HG02623 (cell line): Measurements from ENCODE around the gene TMEM247.

ENCODE experiments used
- ATAC-seq: cut with Tn5 transposase; IDR thresholded peaks from one replicate; pipeline ENCODE4 v1.9.1; 2021; ENCODE audit warnings: moderate library complexity; ENCODE audit not compliant: unreplicated experiment

Gene TMEM247

DNA sequence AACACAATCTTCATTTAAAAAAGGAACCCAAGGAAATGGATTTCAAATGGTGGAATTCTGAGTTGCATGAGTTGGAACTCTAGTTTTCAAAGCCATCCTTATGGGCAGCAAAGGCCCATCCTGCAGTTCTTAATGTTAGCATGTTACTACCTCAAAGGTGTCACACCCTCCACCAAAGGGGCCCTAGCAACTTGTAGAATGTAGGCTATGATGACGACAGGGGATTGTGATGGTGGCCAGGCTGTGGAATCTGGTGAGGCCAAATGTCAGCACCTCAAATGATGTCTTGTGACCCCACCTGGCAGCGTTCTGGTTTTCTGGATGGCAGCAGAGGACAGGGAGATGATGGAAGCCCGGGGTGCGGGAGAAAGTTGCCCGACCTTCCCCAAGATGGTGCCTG is at the start of gene TMEM247:
TSS of gene TMEM247 (plus strand) at position 301 of the 400 bp plus-strand sequence.
- ATAC-seq: no peak

DNA sequence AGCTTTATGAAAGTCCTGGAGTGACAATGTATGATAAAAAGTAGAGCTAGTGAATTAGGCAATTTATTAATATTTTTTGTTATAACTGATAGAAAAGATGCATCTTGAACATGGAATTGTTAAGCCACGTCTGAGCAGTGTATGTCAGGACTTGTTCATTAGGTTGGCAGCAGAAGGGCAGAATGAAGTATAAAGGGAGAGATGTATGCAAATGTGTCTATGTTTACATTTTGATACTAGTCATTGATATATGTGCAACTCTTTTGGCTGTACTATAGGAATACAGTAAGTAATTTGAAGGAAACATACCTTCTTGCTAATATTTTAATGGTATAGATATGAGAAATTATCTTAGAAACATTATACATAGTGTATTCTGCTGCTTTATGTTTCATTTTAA is 49.0 kb upstream of the TMEM247 start:
- no peak for ATAC-seq

DNA sequence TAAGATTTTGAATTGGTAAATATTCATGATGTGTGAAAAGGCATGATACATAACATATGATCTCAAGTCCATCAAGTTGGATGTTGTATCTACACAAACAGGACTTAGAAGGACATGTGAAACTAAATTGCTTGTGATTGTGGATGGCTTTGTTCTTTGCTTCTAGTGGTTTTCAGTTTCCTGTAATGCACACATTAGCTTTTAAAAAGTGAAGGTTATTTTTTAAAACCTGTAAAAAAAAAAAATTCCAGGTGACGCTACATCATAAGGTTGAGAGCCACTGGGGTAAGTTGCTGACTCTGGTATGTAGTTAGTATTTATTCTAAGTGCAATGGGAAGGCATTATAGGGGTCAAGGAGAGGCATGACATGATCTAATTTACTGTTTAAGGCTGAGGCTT is 48.4 kb upstream of the TMEM247 start:
- ATAC-seq: no peak

DNA sequence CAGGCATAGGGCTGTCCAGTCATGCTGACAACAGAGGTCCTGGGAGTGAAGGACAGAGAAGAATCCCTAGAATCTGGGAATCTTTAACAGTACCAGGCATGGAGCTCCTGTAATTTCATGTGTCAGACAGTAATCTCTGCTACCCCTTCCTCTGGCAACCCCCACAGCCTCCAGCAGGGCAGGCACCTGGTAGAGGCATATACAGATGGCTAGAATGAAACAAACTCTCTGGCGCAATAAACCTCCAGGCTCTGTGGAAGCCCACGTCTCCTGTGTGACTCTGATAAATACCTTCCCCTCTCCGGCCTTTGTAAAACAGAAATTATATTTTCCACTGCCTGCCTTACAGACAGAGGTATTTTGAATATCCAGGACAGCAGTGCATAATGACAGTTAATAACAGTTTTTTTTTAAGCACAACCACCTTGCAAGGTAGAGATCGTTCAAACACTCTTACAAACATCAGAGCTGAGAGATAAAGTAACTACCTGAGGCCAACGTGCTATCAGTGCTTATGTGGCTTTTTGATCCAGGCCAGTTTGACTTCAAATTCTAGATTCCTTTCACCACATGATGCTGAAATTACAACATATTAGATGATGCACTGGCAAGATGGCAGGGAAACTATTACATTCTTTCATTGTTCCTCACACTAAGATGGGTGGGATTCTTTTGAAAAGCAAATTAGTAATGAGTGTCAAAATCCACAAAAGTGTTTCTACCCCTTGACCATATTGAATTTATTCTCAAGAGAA is 47.7 kb upstream of the TMEM247 start:
- ATAC-seq: no peak

DNA sequence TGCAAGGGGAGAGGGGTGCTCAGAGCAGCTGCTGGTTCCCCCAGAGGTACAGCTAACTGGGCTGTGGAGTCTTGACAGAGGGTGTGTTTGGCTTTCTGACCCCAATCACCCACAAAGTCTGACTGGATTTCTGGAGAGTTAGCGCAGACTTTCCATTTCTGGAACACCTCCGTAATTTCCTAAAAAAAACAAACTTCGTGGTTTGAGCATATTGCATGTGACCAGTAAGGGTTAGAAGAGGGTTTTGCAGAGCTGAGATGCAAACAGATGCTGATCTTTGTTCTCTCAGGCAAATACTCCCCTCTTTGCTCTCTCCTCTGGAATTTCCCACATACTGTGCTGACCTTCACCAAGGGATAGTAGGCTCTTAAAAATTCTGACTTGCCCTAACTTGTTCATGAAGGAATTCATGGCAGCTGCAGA is 44.5 kb upstream of the TMEM247 start:
- ATAC-seq: no peak

DNA sequence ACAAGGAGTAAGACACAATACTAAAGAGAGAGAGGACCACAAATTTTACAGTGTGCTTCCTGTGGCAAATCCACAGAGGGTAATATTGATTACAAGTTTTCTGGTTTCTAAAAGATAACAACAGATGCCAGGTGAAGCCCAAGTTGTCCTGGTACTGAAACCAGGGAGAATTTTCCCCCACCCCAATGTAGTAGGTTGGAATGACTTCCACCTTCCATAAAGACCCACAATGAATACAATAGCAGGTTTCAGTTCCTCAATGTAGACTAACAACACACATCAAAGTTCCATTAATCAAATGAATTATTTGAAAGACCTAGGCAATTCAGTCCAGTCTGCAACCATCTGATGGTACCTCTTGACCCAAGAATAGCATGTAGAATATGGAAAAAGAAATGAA is 44.0 kb upstream of the TMEM247 start:
- no peak for ATAC-seq

DNA sequence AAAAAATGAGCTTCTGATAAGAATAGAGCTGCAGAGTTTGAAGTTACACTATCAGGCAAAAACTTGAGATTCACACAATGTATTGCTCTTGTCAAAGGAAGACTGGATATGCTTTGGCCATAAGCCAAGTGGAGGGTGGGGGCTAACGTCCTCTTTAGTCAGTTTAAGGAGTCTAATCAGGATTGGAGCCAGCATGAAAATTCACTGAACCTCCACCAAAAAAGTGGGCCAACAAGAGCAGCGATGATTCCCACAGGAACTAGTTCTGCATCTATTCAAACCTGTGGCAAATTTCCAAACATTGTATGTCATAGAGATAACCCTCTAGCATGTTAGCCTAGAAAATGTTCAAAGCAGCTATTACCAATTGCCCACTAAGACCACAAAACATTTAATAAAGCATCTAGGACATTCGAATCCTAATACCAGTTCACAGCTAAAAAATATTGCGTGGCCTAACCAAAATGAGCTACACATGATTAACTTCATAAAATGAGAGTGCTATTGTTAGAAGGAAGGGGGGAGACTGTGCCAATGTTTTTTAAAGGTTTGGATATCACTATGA is 43.5 kb upstream of the TMEM247 start:
- ATAC-seq: no peak

DNA sequence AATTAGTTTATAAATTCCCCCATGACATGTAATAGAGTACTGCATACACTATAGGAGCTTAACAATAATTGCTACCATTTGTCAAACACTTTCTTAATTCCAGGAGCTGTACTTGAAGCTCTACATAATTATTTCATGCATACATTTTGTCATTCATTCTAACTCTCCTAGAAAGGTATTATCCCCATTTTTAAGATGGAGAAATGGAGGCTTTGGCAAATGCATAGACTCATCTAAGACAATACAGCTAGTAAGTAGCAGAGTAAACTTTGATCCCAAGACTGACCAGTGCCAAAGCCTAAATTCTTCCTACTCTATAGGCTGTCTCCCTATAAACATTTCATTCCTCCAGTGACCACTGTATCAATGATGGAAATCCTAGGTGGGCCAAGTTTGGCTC is 42.6 kb upstream of the TMEM247 start:
- ATAC-seq: no peak

DNA sequence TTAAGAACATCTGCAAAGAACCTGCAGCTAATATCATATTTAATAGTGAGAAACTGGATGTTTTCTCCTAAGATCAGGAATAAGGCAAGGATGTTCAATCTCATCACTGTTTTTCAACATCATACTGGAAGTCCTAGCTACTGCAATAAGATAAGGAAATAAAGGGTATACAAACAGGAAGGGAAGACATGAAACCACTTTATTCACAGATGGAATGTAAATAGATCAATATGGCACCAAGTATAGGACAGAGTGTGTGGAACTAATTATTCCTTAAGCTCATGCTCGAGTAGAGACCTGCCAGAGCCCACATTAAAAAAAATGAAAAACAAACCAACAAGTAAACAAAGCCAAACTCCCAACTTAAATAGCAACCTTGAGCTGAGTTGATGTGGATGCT is 41.3 kb upstream of the TMEM247 start:
- no peak for ATAC-seq

DNA sequence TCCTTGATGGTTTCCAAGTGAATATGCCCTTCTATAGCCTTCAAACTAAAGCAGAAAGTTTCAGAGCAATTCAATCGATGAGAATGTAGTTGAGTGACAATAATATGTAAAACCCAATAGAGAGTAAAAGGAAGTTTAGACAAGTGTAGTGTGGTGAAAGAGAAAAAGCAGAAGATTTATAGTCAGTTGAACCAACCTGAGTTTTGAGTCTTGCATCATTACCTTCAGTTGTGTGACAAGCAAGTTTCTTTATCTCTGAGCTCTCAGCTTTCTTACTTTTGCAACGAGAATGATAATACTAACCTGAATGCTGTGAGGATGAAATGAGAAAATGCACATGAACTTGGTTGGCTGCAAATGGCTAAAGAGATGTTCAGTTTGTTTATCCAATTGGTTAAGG is 40.6 kb upstream of the TMEM247 start:
- no peak for ATAC-seq

DNA sequence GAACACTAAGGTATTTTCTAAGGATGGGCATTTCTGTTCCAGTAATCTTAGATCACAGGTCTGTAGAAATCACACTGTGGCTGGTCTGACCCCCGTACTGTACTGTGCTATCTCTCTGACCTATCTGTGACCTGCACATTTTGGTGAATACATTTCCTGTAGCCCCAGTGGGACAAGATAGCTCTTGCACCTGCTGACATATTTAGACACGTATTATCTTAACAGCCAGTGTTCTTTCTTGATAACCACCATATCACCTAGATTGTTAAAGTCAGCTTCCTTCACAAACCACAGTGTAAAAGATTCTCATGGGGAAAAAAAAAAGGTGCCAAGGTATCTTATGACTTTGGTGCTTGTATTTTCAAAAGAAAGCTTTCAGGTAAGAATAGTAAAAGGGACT is 39.8 kb upstream of the TMEM247 start:
- ATAC-seq: no peak

DNA sequence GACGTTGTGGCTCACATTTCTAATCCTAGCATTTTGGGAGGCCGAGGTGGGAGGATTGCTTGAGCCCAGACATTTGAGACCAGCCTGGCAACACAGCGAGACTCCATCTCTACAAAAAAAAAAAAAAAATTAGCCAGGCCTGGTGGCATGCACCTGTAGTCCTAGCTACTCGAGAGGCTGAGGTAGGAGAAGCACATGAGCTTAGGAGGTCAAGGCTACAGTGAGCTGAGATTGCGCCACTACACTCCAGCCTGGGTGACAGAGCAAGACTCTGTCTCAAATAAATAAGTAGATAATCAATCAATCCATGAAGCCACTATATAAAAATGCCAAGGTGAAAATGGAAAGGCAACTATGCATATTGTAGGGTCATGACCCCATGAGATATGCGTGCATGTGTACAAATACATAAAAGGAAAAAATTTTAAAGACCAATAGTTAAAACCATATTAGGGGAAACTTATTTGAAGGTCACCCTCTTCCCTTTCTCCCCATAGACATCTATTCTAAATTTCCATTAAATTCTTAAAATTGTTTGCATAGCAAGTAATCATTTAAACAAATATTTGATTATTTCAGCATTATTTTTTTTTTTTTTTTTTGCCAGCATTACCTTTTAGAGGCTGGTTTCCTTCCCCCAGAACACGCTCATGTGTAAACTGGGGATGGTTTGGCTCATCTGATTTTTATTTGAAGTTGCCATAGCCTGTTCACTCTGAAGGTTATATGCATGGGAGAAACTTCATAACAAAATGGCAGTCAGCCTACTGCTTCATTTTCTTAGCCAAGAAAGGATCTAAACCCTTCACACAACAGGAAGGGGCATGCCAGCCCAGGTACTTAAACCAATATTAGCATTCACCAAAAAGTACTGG is 37.3 kb upstream of the TMEM247 start:
- ATAC-seq: no peak

DNA sequence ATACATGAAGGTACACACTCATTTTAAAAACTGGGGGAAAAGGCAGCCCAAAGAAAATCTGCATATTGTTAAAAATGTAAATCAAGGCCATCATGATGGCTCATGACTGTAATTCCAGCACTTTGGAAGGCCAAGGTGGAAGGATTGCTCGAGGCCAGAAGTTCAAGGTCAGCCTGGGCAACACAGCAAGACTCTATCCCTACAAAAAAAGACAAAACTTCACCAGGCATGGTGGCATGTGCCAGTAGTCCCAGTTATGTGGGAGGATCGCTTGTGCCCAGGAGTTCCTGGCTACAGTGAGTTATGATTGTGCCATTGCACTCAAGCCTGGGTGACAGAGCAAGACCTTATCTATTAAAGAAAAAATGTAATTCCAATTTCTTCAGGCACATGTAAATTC is 34.6 kb upstream of the TMEM247 start:
- no peak for ATAC-seq

DNA sequence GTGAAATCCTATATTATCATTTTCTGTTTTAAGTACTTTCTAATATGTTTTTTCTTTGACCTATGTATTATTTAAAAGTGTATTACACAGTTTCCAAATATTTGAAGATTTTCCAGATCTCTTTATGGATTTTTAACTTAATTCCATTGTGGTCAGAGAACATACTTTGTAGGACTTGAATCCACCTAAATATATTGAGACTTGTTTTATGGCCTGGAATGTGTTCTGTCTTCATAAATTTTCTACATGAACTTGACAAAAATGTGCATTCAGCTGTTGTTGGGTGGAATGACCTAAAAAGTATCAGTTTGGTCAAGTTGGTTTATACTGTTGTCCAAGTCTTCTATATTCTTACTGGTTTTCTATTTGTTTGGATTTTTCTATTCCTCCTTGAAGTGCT is 33.8 kb upstream of the TMEM247 start:
- no peak for ATAC-seq

DNA sequence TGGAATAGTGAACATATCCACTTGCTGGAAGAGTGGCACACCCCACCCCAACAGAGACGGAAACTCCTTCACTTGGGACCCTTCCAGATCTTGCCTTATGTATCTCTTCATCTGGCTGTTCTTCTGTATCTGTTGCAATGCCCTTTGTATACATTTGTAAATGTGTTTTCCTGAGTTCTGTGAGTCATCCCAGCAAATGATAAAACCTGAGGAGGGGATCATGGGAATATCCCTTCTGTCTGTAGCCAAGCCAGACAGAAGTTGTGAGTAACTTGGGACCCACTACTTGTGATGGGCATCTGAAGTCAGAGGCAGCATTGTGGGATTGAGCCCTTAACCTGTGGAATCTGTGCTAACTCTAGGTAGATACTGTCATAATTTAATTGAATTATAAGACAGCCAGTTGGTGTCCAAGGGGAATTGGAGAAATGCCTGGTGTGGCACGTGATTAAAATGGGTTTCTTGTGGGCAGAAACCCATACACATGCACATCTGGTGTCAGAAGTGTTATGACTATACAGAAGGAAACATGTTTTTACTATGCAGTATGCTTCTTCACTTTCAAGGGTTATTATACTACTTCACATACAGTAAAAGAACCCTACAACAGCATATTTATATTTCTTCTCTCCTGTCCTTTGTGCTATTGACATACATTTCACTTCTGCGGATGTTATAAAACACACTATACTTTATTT is 32.3 kb upstream of the TMEM247 start:
- ATAC-seq: no peak

DNA sequence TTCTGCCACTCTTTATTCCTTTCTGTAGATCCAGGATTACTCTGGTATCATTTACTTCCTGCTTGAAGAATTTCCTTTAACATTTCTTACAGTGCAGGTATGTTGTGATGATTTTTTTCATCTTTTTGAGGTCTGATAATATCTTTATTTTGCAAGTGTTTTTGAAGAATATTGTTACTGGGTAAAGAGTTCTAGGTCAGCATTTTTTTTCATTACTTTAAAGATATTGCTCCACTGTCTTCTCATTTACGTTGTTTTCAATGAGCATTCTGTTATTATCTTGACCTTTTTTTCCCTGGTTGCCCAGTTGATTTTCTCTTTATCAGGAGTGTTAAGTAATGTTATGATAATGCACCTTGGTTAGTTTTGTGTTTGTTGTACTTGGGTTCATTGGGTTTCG is 31.7 kb upstream of the TMEM247 start:
- ATAC-seq: no peak

DNA sequence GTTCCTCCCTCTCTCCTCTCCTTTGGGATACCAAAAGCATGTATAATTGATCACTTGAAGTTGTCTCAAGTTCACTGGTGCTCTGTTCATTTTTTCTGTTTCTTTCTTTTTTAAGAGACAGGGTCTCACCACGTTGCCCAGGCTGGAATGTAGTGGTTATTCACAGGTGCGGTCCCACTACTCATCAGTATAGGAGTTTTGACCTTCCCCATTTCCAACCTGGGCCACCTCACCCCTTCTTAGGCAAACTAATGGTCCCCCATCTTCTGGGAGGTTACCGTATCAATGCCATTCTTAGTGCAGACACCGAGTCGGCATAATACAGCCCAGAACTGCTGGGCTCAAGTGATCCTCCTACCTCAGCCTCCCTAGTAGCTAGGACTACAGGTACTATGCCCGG is 31.3 kb upstream of the TMEM247 start:
- ATAC-seq: no peak

DNA sequence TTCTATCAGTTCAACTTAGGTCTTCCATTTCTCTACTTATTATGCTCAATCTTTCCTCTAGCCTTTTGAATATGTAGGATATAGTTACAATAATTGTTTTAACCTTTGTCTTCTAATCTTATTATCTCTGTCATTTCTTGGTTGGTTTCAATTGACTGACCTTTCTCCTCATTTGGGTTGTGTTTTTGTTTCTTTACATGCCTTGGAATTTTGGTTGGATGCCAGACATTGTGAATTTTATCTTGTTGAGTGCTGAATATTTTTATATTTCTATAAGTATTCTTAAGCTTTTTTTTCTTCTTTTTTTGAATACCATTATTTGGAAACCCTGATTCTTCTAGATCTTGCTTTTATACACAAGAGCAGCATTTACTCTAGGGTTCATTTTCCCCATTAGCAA is 30.7 kb upstream of the TMEM247 start:
- ATAC-seq: no peak

DNA sequence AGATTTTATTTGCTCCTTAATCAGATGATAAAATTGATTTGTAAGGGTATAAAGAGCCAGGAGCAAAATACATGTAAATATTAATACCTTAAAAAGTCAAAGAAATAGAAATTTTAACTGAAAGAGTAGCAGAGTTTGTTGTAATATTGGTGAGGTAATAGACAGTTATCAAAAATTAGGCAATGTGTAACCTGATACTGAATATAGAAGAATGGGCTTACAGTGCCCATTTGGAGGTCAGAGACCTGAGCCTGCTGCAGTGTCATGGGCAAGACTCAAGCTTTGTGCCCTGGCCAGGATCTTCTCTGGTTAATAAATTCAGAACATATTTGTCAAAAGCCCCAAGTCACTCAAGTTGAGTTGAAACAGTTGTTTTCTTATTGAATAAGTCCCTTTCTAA is 29.7 kb upstream of the TMEM247 start:
- no peak for ATAC-seq

DNA sequence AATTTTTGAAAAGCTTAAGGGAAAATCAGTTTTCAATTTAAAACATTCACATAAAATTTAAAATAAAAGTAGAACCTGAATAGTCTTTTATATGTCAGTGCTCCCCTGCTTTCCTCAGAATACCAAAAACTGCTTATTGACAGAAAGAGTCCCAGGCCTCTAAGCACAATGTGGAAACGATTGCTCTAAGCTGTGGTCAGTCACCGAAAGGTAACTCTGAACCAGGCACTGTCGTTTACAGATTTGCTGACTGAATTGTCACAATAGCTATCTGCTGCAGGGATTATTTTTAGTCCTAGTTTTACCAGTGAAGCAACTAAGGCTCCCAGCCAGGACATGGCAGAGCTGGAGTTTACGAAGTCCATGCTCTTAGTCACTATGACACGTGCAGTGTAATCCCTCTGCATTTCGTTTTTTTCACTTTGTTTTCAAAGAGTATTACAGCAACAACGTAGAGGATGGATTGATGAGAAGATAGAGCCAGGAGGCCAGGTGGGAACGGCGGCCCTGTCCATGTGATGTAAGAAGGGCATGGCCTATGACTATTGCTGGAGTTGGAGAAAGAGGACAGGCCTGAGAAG is 28.1 kb upstream of the TMEM247 start:
- no peak for ATAC-seq

DNA sequence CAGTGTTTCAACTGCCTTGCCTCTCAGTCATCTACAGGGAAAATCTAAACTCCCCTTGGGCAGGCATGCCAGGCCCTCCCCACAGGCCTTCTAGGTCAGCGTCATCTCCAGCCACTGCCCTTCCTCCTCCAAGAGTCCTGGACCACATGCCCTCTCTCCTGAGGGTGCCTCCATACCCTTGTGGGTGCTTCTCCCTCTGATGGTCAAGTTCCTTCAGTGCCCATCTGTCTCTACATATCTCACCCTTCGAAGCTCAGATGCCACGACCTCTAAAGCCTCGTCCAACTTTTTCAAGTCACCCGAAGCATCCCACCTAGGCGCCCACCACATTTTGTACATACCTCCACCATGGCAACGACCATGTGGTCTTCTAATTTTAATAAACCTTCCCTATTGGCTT is 22.6 kb upstream of the TMEM247 start:
- no peak for ATAC-seq
